Measurements from ENCODE around the gene SIX5.
A peak's percentile ranks its signal among the peaks of the same experiment; 100 is the strongest.
"Not testable (repeated sequence)": the region's sequence is repeated elsewhere in the genome, so short reads cannot be mapped to it uniquely, and the experiment has no call there.

The SIX5 gene

GRCh38 chr19:45752639-45753038, 16.4 kb downstream of the SIX5 start:
- no peak for DNase-seq

- DNase-seq = not testable (repeated sequence)
These were observed 17.6 kb downstream of the SIX5 start for GRCh38 chr19:45751483-45751882.

GRCh38 chr19:45747513-45747912, 21.5 kb downstream of the SIX5 start:
- DNase-seq = no peak

GRCh38 chr19:45746866-45747265, 22.2 kb downstream of the SIX5 start:
- no peak for DNase-seq

- no peak for DNase-seq
These were observed 23.4 kb downstream of the SIX5 start for GRCh38 chr19:45745606-45746005.

GRCh38 chr19:45742969-45743368, 26.1 kb downstream of the SIX5 start:
- no peak for DNase-seq

GRCh38 chr19:45739498-45740439, 29.3 kb downstream of the SIX5 start:
- no peak for DNase-seq

- no peak for DNase-seq
These were observed 35.8 kb downstream of the SIX5 start, which contains the start of gene MEIOSIN for GRCh38 chr19:45733160-45733810. Gene MEIOSIN (plus strand): TSS chr19:45733439. CDS start chr19:45735377, 1,938 bp downstream.

GRCh38 chr19:45730368-45731288, 38.4 kb downstream of the SIX5 start, which contains the start of gene FBXO46:
Gene FBXO46 (minus strand): TSS chr19:45730896. CDS start chr19:45713495, 17,401 bp downstream.
- DNase-seq = peak; percentile 78

GRCh38 chr19:45729800-45730290, 39.2 kb downstream of the SIX5 start:
- DNase-seq = no peak

GRCh38 chr19:45728683-45729082, 40.4 kb downstream of the SIX5 start:
- not testable (repeated sequence) for DNase-seq

GRCh38 chr19:45720065-45720464, 49.0 kb downstream of the SIX5 start:
- not testable (repeated sequence) for DNase-seq

GRCh38 chr19:45717983-45718650, 50.9 kb downstream of the SIX5 start:
- no peak for DNase-seq

GRCh38 chr19:45717131-45717982, 51.7 kb downstream of the SIX5 start:
- DNase-seq = peak; percentile 92

- DNase-seq = no peak
These were observed 52.5 kb downstream of the SIX5 start for GRCh38 chr19:45716359-45717130.

- no peak for DNase-seq
These were observed 53.9 kb downstream of the SIX5 start for GRCh38 chr19:45715139-45715538.
